NAMALWA (cell line): ENCODE results near the gene ANXA2.

Source experiments
- DNase-seq: peaks from one replicate; pipeline ENCODE4 v3.0.0-alpha.2; 2015; ENCODE audit warnings: low spot score

ANXA2 gene

GRCh38 chr15:60389261-60390077 lies 8.3 kb downstream of the ANXA2 start:
- no peak for DNase-seq

- no peak for DNase-seq
Measured at GRCh38 chr15:60387321-60387720, 10.5 kb downstream of the ANXA2 start.

GRCh38 chr15:60386615-60387014 lies 11.2 kb downstream of the ANXA2 start:
- no peak for DNase-seq

GRCh38 chr15:60385620-60386552 lies 11.9 kb downstream of the ANXA2 start:
- no peak for DNase-seq

- DNase-seq: no peak
Measured at GRCh38 chr15:60384526-60385126, 13.2 kb downstream of the ANXA2 start.

GRCh38 chr15:60384053-60384452 lies 13.7 kb downstream of the ANXA2 start:
- DNase-seq: no peak

GRCh38 chr15:60382773-60383674 lies 14.8 kb downstream of the ANXA2 start:
- DNase-seq: no peak

GRCh38 chr15:60381148-60381788 lies 16.5 kb downstream of the ANXA2 start:
- DNase-seq: no peak

GRCh38 chr15:60379525-60380274 lies 18.1 kb downstream of the ANXA2 start:
- DNase-seq: no peak

GRCh38 chr15:60379185-60379524 lies 18.6 kb downstream of the ANXA2 start:
- no peak for DNase-seq

GRCh38 chr15:60376677-60377095 lies 21.1 kb downstream of the ANXA2 start:
- DNase-seq: no peak

GRCh38 chr15:60375306-60375705 lies 22.5 kb downstream of the ANXA2 start:
- DNase-seq: no peak

GRCh38 chr15:60374628-60375081 lies 23.1 kb downstream of the ANXA2 start:
- DNase-seq: no peak

GRCh38 chr15:60374209-60374608 lies 23.6 kb downstream of the ANXA2 start:
- no peak for DNase-seq

- DNase-seq: no peak
Measured at GRCh38 chr15:60373745-60374144, 24.0 kb downstream of the ANXA2 start.

GRCh38 chr15:60373327-60373726 lies 24.5 kb downstream of the ANXA2 start:
- DNase-seq: no peak

GRCh38 chr15:60372756-60373155 lies 25.0 kb downstream of the ANXA2 start:
- no peak for DNase-seq

GRCh38 chr15:60372227-60372626 lies 25.6 kb downstream of the ANXA2 start:
- DNase-seq: no peak

- no peak for DNase-seq
Measured at GRCh38 chr15:60371175-60372051, 26.4 kb downstream of the ANXA2 start.

GRCh38 chr15:60370869-60371136 lies 27.0 kb downstream of the ANXA2 start:
- no peak for DNase-seq
